ENCODE data around the gene ANGPTL2.
"Not testable (repeated sequence)": the region's sequence is repeated elsewhere in the genome, so short reads cannot be mapped to it uniquely, and the experiment has no call there.

Gene ANGPTL2, protein sequence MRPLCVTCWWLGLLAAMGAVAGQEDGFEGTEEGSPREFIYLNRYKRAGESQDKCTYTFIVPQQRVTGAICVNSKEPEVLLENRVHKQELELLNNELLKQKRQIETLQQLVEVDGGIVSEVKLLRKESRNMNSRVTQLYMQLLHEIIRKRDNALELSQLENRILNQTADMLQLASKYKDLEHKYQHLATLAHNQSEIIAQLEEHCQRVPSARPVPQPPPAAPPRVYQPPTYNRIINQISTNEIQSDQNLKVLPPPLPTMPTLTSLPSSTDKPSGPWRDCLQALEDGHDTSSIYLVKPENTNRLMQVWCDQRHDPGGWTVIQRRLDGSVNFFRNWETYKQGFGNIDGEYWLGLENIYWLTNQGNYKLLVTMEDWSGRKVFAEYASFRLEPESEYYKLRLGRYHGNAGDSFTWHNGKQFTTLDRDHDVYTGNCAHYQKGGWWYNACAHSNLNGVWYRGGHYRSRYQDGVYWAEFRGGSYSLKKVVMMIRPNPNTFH

DNA sequence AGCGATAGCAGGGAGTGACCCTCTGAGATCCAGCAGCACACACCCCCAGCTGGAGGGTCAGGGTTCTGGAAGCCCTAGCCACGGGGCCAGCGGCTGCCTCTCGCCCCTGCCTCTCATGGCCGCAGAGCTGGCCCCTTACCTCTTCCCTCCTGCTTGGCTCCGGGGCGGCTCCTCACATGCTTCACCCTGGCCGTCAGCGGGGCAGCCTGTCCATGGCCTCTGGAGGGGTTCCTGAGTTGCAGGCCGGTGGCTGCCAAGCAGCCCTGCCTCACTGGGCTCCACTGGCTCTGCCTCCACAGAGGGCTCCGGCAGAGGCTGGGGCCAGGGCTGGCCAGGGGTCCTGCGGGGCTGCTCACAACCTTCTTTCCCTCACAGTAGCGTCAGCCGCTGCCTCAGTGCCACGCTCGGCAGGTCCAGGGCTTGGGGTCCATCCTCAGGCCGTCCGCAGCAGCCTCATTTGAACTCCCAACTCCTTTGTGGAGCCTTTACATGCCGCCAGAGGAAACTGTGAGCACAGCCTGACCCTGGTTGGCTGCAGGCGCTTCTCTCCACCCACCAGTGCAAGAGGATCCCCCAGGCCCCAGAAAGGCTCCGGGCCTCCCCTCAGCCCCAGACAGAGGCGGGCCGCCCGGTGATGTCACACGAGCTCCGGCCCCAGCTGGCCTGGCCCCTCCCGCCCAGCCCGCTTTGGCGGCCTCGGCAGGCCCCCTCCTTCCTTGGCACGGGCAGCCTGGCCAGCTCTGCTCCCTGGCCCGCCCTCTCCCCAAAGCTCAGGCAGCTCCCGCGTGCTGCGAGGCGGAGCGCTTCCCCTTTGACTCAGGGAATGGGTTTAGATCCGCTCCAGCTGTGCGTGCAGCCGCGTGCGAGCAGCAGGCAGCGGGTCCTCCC is at the start of gene ANGPTL2:
TSS of gene ANGPTL2 (minus strand) at position 460 of the 888 bp plus-strand sequence. CDS start 13,904 bp downstream, outside the sequence.
- DNase-seq (ENCODE audit: low read depth, low spot score), result peak; percentile 78
- Histone ChIP-seq H3K9me3 (ENCODE audit: control insufficient read depth, insufficient read depth, low read length) (no peaks in the 10 kb centered on the region), H3K4me3 (ENCODE audit: low read length) (peak within 1 kb of the TSS; percentile 26; the same call in 1 of the 2 replicates), H3K27ac (ENCODE audit: low read length) (no peak within 1 kb of the TSS), H3K27me3 (ENCODE audit: control insufficient read depth, insufficient read depth, low read length) (no peaks in the 10 kb centered on the region), H3K36me3 (ENCODE audit: control insufficient read depth, insufficient read depth, low read length) (no peaks in the 10 kb centered on the region), H3K4me1 (ENCODE audit: control insufficient read depth, insufficient read depth, low read length) (peaks cover 4% of the 10 kb centered on the region; the same call in 1 of the 2 replicates)
- no CpG with 5 or more reads among the region's 43 CpGs for WGBS (ENCODE audit: insufficient coverage, insufficient read length)

DNA sequence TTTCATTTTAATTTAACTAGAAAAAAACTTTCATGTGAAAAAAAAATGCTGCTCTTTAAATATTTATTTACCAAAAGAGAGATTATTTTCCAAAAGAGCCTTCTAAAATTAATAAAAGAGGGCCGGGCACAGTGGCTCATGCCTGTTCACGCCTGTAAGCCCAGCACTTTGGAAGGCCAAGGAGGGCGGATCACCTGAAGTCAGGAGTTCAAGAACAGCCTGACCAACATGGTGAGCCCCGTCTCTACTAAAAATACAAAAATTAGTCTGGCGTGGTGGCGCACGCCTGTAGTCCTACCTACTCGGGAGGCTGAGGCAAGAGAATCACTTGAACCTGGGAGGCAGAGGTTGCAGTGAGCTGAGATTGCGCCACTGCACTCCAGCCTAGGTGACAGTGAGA is 48.9 kb upstream of the ANGPTL2 start:
- not testable (repeated sequence) for H3K4me3 ChIP-seq (ENCODE audit: low read length); H3K4me1 ChIP-seq (ENCODE audit: control insufficient read depth, insufficient read depth, low read length); DNase-seq (ENCODE audit: low read depth, low spot score); H3K9me3 ChIP-seq (ENCODE audit: control insufficient read depth, insufficient read depth, low read length); H3K27ac ChIP-seq (ENCODE audit: low read length); H3K36me3 ChIP-seq (ENCODE audit: control insufficient read depth, insufficient read depth, low read length); H3K27me3 ChIP-seq (ENCODE audit: control insufficient read depth, insufficient read depth, low read length)
- WGBS (ENCODE audit: insufficient coverage, insufficient read length), result no CpG with 5 or more reads among the region's 9 CpGs

DNA sequence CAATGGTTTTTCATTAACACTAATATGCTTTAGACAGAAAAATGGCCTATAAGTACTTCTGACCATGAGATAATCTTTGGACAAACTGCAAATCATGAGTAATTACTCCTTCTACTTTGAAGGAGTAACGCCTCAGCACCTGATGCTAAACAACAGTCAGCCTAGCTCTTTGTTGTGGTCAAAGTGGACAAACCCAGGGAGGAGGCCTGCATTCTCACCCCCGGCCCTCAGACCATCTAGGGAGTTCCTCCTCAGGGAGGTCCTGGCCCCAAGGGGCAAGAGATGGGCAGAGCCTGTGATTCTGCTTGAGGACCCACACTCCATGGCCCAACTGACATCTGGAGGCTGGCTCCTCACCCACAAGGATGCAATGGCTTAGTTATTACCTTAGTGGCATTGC is 48.2 kb upstream of the ANGPTL2 start:
- Histone ChIP-seq H3K9me3 (ENCODE audit: control insufficient read depth, insufficient read depth, low read length) (no peaks in the 10 kb centered on the region), H3K4me3 (ENCODE audit: low read length) (no peak overlapping the region), H3K4me1 (ENCODE audit: control insufficient read depth, insufficient read depth, low read length) (no peaks in the 10 kb centered on the region), H3K27me3 (ENCODE audit: control insufficient read depth, insufficient read depth, low read length) (no peaks in the 10 kb centered on the region), H3K36me3 (ENCODE audit: control insufficient read depth, insufficient read depth, low read length) (no peaks in the 10 kb centered on the region), H3K27ac (ENCODE audit: low read length) (no peak overlapping the region)
- DNase-seq (ENCODE audit: low read depth, low spot score), result no peak
- WGBS (ENCODE audit: insufficient coverage, insufficient read length), result no CpG with 5 or more reads among the region's 2 CpGs

DNA sequence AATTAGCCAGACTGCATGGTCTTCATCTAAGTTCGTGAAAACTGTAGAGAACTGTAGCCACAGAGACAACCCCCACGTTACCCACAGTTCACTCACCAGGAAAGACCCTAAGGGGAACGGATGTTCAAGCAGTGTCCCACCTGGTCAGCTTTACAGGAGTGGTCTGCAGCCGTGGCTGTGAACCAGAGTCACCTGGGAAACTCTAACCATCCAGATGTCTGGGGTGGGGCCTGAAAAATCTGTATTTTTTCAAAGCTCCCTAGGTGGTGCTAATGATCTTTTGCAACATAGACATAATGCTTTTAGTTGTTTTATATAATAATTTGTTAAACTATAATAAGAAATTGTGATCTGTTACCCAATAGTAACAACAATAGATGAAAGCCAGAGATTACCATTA is 47.7 kb upstream of the ANGPTL2 start:
- Histone ChIP-seq H3K9me3 (ENCODE audit: control insufficient read depth, insufficient read depth, low read length) (no peaks in the 10 kb centered on the region), H3K36me3 (ENCODE audit: control insufficient read depth, insufficient read depth, low read length) (no peaks in the 10 kb centered on the region), H3K27me3 (ENCODE audit: control insufficient read depth, insufficient read depth, low read length) (no peaks in the 10 kb centered on the region), H3K4me1 (ENCODE audit: control insufficient read depth, insufficient read depth, low read length) (no peaks in the 10 kb centered on the region), H3K4me3 (ENCODE audit: low read length) (no peak overlapping the region), H3K27ac (ENCODE audit: low read length) (no peak overlapping the region)
- no peak for DNase-seq (ENCODE audit: low read depth, low spot score)
- WGBS (ENCODE audit: insufficient coverage, insufficient read length), result no CpG with 5 or more reads among the region's 4 CpGs

DNA sequence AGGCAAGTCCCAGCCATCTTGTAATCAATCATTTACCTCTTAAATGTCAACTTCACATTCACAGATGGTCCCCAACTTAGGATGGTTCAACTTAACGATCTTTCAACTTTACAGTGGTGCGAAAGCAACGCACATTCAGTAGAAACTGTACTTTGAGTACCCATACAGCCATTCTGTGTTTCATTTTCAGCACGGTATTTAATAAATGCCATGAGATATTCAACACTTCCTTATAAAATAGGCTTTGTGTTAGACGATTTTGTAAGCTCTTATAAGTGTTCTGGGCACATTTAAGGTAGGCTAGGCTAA is 47.1 kb upstream of the ANGPTL2 start:
- WGBS (ENCODE audit: insufficient coverage, insufficient read length), result no CpG with 5 or more reads among the region's 5 CpGs
- no peak for DNase-seq (ENCODE audit: low read depth, low spot score)

DNA sequence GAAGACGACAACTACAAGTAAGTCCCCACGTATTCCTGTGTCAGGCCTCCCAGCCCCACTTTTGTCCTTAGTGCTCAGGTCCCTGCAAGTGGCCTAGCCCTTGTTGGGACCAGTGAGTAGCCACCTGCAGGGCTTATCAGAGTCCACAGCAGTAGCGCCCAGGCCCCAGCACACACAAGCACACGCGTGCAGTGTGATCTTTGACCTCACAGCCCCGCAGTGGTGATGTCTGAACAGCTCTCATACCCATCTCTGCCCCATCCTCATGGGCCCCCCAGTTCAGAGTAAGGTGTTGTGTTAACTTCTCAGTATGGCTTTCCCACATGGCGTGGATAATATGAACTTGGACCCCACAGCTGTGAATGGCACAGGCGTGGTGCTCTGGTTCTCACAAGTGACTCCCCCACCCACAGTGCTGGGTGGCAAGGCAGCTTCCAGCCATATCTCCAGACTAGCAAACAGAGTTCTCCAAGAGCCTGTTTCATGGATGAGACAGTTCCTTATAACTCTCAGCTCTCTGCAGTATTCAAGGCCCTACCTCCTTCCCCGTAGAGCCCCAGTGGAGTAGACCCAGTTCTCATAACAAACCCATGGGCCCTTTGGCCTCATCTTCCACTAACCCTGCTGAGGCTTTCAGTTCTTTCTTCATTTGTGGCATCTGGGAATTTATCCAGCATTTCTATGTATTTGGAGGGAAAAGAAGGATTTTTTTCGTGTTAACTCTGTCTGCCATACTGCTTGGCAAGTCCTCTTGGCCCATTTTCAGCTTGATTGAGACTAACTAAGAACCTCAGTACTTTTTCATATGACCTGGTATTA is 46.5 kb upstream of the ANGPTL2 start:
- no CpG with 5 or more reads among the region's 10 CpGs for WGBS (ENCODE audit: insufficient coverage, insufficient read length)
- Histone ChIP-seq H3K27me3 (ENCODE audit: control insufficient read depth, insufficient read depth, low read length) (no peaks in the 10 kb centered on the region), H3K4me1 (ENCODE audit: control insufficient read depth, insufficient read depth, low read length) (peaks cover 2% of the 10 kb centered on the region; the same call in 1 of the 2 replicates), H3K36me3 (ENCODE audit: control insufficient read depth, insufficient read depth, low read length) (no peaks in the 10 kb centered on the region), H3K4me3 (ENCODE audit: low read length) (no peak overlapping the region), H3K9me3 (ENCODE audit: control insufficient read depth, insufficient read depth, low read length) (no peaks in the 10 kb centered on the region), H3K27ac (ENCODE audit: low read length) (no peak overlapping the region)
- DNase-seq (ENCODE audit: low read depth, low spot score), result no peak

More for the DNA sequence above, 47.1 kb upstream of the ANGPTL2 start:
- Histone ChIP-seq H3K27me3 (ENCODE audit: control insufficient read depth, insufficient read depth, low read length) (no peaks in the 10 kb centered on the region), H3K4me3 (ENCODE audit: low read length) (no peak overlapping the region), H3K36me3 (ENCODE audit: control insufficient read depth, insufficient read depth, low read length) (no peaks in the 10 kb centered on the region), H3K4me1 (ENCODE audit: control insufficient read depth, insufficient read depth, low read length) (peaks cover 2% of the 10 kb centered on the region; the same call in 1 of the 2 replicates), H3K27ac (ENCODE audit: low read length) (no peak overlapping the region), H3K9me3 (ENCODE audit: control insufficient read depth, insufficient read depth, low read length) (no peaks in the 10 kb centered on the region)

DNA sequence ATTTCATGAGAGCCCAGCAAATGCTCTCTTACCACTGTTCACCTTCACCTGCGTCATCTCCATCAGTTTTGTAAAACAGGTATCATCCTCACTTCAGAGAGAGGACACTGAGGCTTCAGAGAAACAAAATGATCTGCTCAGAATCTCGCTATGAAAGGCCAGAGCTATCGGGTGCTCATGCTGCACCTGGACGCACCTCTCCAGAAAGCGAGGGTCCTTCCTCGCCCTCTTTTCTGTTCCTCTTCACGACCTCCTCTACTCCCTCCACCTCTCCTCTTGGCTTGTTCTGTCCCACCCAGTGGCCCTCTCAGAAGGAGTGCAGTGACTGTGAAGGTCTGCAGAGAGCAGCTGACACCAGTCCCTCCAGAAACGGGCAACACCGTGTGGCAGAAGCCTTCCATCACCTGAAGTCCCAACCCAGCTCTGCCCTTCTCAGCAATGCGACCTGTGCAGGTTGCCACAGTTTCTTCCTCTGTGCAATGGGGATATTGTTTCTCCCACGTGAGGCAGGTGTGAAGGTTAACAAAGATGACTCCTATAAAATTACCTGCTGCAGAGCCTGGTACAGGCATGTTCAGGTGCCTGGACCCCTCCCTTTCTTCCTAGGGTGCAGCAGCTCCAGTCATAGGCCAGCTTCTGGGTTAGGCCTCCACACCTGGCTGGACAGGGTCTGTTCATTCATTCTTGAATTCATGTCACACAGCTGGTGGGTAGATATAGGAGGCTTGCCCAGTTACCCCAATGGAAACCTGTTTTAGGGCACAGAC is 45.3 kb upstream of the ANGPTL2 start:
- DNase-seq (ENCODE audit: low read depth, low spot score), result no peak
- no peaks in the 10 kb centered on the region for H3K36me3 ChIP-seq (ENCODE audit: control insufficient read depth, insufficient read depth, low read length)

DNA sequence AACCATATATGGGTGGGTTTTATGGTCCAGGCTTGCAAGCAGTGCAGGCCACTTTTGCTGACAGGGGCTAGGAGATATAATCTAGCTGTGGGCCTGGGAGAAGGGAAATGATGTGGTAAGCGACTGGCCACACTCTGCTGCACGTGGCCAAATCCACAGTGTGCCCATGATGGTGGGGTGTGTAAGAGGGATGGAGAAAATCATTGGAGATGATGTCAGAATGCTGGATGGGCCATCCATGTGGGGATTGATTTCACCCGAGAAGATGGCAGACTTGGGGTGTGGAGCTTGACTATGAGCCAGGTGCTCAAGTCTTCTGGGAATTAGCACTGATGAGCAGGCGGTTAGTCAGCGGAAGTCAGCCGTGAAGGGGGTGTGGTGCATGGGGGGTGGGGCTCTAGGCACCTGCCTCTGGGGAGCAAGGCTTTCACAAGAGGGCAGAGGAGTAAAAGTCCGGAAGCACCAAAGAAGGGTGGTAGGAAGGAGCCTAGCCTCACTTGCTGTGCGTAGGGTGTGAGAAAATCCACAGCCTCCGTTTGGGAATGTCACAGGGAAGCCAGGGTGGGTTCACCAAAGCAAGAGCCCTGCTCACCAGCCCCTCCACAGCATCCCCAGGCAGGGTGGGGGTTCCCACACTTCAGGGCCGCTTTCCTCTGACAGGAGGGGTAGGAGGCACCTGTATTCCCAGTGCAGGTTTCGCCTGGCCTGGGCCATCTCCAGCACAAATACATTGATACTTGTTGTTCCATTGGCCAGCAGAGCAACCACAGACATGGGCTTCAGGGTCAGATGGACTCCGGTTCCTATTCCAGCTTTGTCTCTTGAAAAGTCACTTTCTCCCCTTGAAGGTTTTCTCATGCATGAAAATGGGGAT is 44.5 kb upstream of the ANGPTL2 start:
- H3K4me3 ChIP-seq (ENCODE audit: low read length), result no peak overlapping the region
- DNase-seq (ENCODE audit: low read depth, low spot score), result no peak
- H3K36me3 ChIP-seq (ENCODE audit: control insufficient read depth, insufficient read depth, low read length), result no peaks in the 10 kb centered on the region
- no CpG with 5 or more reads among the region's 12 CpGs for WGBS (ENCODE audit: insufficient coverage, insufficient read length)
- H3K27ac ChIP-seq (ENCODE audit: low read length), result no peak overlapping the region
- peaks cover 2% of the 10 kb centered on the region; the same call in 1 of the 2 replicates for H3K4me1 ChIP-seq (ENCODE audit: control insufficient read depth, insufficient read depth, low read length)
- no peaks in the 10 kb centered on the region for H3K9me3 ChIP-seq (ENCODE audit: control insufficient read depth, insufficient read depth, low read length)
- H3K27me3 ChIP-seq (ENCODE audit: control insufficient read depth, insufficient read depth, low read length), result no peaks in the 10 kb centered on the region

More for the DNA sequence above, 45.3 kb upstream of the ANGPTL2 start:
- no peak overlapping the region for H3K4me3 ChIP-seq (ENCODE audit: low read length)
- H3K27ac ChIP-seq (ENCODE audit: low read length), result no peak overlapping the region
- no peaks in the 10 kb centered on the region for H3K9me3 ChIP-seq (ENCODE audit: control insufficient read depth, insufficient read depth, low read length)
- WGBS (ENCODE audit: insufficient coverage, insufficient read length), result no CpG with 5 or more reads among the region's 11 CpGs
- peaks cover 2% of the 10 kb centered on the region; the same call in 1 of the 2 replicates for H3K4me1 ChIP-seq (ENCODE audit: control insufficient read depth, insufficient read depth, low read length)
- no peaks in the 10 kb centered on the region for H3K27me3 ChIP-seq (ENCODE audit: control insufficient read depth, insufficient read depth, low read length)

DNA sequence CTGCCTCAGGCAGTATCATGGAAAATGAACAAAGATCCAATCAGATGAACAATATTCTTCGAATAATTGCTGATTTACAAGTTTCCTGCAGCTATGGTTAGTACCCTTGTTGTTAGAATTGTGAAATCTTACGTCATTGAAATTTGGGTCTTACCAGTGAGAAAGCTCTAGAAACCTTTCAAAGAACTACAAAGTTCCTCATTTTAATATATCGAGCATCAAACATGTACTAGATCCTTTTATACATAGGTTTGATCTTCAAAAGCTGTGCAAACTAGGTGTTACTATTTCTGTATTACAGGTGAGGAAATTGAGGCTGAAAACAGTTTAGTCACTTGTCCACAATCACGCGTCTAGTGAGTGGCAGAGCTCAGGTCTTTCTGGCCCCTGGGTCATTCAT is 43.7 kb upstream of the ANGPTL2 start:
- Histone ChIP-seq H3K27me3 (ENCODE audit: control insufficient read depth, insufficient read depth, low read length) (no peaks in the 10 kb centered on the region), H3K4me3 (ENCODE audit: low read length) (no peak overlapping the region), H3K9me3 (ENCODE audit: control insufficient read depth, insufficient read depth, low read length) (no peaks in the 10 kb centered on the region), H3K4me1 (ENCODE audit: control insufficient read depth, insufficient read depth, low read length) (peaks cover 2% of the 10 kb centered on the region; the same call in 1 of the 2 replicates), H3K27ac (ENCODE audit: low read length) (no peak overlapping the region), H3K36me3 (ENCODE audit: control insufficient read depth, insufficient read depth, low read length) (no peaks in the 10 kb centered on the region)
- no peak for DNase-seq (ENCODE audit: low read depth, low spot score)
- WGBS (ENCODE audit: insufficient coverage, insufficient read length), result no CpG with 5 or more reads among the region's 5 CpGs
